Posterior cingulate gyrus (tissue), 11 donors: Measurements from ENCODE around the gene MAGI3.
"Not testable (repeated sequence)": the region's sequence is repeated elsewhere in the genome, so short reads cannot be mapped to it uniquely, and the experiment has no call there.

ENCODE experiments used
- DNase-seq, 10 donors: peaks; one replicate each; pipeline versions ENCODE4 v3.0.0 to v3.0.0-alpha.2; 2020 to 2021; ENCODE audit warnings: mixed read lengths in 3 of 10
- intact Hi-C: fragments of 100-400 bp; cut with DNase I; formaldehyde crosslinking; loops from one replicate; pipeline ENCODE4 v1.15.1; 2023

Gene MAGI3

DNA sequence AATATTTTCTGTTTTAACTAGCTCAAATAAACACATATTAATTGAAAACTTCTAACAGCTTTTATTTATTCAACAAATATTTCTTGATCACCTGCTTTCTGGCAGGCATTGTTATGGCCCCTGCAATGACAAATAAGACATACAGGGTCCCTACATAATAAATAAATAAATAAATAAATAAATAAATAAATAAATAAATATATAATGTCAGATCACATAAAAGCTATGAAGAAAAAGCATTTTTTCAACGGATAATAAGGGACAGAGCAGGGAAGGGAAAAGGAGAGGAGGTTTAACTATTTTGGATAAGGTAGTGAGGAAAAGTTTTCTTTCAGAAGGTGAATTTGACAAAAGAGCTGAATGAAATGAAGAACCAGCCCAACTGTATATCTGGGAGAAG, 115.0 kb downstream of the MAGI3 start:
- no peak for DNase-seq

DNA sequence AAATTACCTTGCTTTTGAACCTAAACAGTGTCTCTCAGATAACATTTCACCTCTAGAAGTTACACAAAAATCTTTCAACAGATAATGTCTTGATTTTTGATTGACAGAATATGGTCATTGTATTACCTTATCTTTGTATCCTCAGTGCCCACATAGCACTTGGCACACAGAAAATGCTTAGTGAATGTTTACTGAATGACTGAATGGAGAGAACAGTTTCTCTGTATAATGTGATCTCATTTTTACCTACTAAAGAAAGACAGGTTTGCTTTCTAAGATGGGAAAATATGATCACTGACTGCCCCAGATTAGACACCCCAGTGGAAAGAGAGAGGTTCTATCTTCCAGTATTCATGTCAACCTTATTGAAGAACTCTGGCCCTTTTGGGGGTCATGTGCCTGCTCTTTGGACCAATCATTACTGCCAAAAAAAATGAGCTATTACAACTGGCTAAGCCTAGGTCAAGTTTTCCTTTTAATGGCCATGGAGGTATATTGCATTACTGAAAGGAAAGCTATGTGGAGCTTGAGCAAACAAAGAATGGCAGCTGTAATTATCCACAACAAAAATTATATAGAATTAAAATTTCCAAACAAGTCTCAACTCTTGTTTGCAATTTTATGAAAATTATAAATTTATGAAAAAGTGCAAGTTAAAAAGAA, 117.4 kb downstream of the MAGI3 start:
- intact Hi-C loops: no loop called here

More for the DNA sequence above, 115.0 kb downstream of the MAGI3 start:
- intact Hi-C loops: no loop called here

DNA sequence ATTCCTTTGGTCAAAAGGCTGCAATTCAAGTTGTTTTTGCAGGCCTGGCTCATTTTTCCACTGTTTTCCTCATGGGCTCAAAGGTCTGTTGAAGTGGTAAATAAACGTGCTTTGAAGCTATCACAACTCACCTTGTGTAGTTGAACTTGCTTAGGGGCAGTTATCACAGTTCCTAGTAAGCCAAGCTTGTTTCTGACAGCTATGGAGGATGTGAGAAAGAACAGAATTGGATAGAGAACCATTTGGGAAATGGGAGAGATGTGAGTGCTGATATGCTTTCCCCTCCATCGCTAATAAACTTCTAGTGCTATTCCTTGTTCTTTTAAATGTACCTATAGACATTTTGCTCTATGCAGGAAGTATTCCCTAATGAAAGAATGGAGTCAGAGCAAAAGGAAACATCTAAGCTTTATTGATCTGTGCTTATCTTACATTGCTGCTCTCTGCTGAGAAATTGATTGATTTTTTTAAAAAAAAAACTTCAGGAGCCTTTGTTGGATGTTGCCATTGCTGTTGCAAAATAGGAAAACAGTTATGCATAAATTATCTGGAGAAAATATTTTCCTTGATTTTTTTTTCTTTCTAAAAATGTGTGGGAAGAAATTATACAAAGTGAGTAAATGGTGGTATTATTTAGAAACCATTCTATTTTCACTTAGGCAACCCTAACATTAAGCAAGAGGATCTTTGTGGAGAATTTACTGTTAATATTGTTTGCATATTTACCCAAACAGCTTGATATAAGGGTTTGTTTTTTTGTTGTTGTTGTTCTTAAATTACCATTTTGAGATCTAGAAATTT, 118.2 kb downstream of the MAGI3 start:
- DNase-seq: no peak

More for the DNA sequence above, 117.4 kb downstream of the MAGI3 start:
- DNase-seq: no peak

DNA sequence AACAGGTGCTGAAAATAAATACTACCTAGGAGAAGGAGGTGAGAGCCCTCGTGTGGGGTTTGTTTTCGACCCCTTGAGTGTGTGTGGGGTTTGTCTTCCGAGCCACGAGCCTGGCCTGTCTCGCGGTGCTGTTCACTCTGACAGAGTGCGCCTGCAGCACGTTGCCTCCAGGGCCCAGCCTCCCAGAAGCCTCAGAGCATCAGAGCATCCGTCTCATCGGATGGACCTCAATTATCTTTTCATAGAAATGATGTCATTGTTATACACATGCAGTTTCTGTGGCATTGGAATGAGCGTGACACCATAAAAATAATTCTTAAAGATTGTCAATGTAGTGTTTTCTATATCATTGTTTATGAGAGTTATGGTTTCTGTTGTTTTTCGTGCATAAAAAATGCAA, 119.5 kb downstream of the MAGI3 start:
- DNase-seq: not testable (repeated sequence)

More for the DNA sequence above, 118.2 kb downstream of the MAGI3 start:
- intact Hi-C loops: no loop called here

DNA sequence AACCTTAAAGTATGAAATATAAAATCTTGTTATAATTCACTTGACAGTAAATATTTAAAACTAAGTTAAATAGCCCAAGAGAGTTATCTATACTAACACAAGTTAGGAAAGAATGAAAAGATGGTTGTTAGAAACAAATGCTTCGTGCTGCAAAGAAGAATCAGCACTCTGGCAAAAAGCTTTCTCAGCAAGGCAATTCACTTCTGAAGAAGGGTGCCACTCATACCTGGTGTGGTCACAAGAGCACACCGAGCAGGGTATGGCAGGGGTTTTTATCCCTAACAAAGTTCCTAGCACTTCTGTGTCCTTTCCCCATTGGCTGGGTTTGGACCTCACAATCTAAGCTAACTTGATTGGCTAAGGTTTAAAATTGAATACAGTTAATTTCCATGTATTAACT, 121.0 kb downstream of the MAGI3 start:
- intact Hi-C loops: no loop called here
- DNase-seq: no peak

More for the DNA sequence above, 119.5 kb downstream of the MAGI3 start:
- intact Hi-C loops: not testable (repeated sequence)

DNA sequence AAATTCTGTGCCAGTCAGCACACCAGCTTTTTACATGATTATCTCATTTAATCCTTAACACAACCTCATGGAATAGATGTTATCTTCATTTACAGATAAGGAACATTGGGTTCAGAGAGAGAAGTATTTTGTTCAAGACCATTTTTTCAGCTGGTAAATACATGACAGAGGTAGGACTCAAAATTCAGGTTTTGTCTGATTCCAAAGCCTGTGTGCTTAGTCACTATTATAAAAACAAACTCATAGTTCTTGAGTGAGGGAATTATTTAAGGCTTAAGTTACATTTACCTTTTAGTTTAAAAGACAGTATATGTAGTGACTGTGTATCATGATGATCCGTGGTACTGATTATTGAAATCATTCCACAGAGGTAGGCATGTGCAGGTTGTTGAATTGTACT, 125.2 kb downstream of the MAGI3 start:
- intact Hi-C loops: no loop called here

DNA sequence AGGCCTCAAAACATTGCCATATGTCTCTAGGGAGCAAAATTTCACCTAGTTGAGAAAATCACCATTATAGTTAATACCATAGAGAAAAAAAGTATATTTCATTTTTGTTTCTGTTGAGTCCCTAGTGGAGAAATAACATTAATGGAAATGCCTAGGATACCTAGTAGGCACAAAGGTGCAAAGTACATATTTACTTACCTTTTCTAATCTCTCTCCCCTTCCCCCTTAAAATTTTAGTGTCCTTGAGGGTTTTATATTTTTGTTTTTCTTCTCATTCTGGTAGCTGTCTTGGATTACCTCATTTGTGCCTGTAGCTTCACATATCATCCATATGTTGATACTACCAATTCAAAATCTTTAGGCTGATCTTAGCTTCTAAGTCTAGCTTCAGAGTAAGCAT, 127.0 kb downstream of the MAGI3 start:
- intact Hi-C loops: no loop called here
- no peak for DNase-seq

More for the DNA sequence above, 125.2 kb downstream of the MAGI3 start:
- no peak for DNase-seq

DNA sequence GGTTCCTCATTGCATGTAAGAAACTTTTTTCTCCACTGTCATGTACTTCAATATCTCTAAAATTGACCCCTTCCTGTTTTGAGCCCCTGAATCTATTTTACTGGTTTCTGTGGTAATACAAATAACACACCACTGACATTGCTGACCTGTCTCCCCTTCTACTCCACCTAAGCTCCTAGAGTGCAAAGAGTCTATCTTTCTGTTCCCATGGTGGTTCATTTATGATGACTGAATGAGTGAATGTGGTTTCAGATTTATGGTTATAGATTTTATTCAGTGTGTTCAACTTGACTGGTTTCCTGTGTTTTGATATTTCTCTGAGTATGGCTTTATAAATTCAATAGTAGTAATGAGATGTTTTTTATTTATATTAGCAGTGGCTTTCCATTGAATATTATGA, 127.7 kb downstream of the MAGI3 start:
- no peak for DNase-seq
- intact Hi-C loops: no loop called here

DNA sequence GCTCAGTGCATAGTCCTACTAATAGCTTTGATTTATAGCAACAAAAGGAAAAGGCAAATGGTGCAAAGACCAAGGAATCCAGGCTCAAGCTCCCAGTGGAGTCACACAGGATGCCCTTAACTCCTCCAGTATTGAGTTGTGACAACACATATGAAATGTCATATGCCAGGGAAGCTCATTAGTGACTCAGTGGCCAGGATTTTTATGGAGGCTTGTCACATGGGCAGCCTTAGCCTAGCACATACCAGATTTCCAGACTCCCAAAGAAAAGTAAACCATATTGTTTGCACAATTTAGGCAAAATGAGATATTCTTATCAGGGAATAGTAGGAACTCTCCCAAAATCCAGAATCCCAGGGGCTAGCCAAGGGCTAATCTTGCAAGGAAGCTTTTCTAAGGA, 129.2 kb downstream of the MAGI3 start:
- intact Hi-C loops: no loop called here
- DNase-seq: no peak

DNA sequence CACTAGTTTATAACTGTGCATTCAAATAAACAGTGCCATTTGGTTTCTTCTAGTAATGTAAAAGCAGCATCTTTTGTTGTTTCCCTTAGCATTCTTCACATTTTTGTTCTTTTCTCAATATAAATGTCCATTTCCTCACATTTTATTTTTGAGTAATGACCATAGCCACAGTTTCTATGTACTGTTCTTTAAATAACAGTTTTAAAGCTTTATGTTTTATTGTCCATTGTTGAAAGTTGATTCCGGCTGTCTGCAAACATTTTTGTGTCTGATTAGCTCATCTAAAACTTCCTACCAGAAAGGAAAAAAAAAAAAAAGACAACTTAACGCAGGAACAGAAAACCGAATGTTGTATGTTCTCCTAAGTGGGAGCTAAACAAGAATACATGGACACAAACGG, 139.7 kb downstream of the MAGI3 start:
- DNase-seq: no peak

DNA sequence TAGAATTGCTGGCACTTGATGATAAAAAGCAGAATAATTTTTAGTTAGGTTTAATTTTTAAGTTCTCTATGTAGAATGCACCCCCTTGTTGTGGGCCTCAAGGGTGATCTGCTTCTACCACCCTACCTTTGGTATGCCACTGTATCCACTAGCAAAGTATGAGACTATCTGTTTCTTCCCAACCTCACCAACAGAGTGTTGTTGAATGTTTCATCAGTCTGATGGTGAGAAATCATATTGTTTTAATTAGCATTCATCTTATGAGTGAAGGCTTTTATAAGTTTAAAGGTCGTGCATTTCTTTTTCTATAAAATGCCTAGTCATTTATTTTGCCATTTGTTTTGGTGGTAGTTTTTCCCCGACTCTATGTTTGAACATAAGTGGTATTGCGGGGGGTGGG, 141.0 kb downstream of the MAGI3 start:
- intact Hi-C loops: no loop called here
- no peak for DNase-seq

More for the DNA sequence above, 139.7 kb downstream of the MAGI3 start:
- intact Hi-C loops: no loop called here

DNA sequence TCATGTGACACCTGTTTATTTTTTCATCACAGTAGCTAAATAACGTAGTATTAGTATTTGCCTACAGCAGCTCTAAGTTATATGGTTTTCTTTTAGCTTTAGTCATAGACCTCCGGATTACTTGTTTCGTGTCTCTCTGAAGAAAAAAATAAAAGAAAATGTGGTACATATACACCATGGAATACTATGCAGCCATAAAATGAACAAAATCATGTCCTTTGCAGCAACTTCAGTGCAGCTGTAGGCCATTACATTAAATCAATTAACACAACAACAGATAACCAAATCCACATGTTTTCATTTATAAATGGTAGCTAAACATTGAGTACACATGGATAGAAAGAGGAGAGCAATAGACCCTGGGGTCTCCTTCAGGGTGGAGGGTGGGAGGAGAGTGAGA, 142.7 kb downstream of the MAGI3 start:
- intact Hi-C loops: no loop called here
- no peak for DNase-seq

DNA sequence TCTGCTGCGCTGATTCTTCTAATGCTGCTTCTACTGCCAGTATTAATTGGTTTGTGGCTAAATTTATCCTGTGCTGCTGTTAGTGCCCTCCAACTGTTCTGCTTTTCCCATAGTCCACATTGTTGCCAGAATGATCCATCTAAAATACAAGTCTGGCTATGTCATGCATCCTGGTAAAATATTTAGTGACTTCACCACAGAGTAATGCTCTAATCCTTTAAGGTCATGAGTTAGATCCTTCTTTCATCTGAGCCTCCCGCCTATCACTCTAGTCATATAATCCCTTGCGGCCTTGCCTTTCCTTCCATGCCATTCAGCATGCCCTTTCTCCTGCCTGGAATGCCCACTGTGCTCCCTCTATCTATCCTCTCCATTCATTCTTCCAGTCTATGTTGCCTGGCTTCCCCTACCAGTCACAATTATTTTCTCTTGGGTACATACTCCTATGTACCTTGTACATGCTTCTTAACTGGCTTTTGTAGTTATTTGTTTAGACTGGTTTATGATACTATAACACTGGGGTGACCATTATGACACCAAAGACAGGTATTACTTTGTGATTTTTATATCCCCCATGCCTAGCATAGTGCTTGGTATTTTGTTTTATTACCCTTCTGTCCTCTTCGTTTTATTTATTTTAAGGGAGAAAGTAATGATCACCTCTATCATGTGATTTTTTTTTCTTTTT, 144.0 kb downstream of the MAGI3 start:
- intact Hi-C loops: no loop called here

DNA sequence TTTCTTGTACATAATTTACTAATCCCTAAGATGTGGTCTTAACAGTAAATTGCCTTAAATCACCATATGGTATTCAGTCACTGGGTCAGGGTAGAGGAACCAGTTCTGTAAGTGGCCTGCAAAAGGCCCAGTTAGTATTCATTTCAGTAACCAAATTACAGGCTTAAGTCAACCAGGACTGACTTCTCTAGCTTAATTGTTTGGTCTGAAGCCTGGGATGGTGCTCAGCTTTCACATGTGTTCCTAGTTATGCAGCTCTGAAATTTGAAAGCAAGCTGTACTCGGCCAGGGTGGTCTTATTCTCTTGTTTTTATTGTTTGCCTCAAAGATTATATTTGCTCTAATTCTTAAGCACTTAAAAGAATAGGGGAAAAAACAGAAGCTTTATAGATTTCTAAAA, 144.6 kb downstream of the MAGI3 start:
- intact Hi-C loops: no loop called here

More for the DNA sequence above, 144.0 kb downstream of the MAGI3 start:
- no peak for DNase-seq

DNA sequence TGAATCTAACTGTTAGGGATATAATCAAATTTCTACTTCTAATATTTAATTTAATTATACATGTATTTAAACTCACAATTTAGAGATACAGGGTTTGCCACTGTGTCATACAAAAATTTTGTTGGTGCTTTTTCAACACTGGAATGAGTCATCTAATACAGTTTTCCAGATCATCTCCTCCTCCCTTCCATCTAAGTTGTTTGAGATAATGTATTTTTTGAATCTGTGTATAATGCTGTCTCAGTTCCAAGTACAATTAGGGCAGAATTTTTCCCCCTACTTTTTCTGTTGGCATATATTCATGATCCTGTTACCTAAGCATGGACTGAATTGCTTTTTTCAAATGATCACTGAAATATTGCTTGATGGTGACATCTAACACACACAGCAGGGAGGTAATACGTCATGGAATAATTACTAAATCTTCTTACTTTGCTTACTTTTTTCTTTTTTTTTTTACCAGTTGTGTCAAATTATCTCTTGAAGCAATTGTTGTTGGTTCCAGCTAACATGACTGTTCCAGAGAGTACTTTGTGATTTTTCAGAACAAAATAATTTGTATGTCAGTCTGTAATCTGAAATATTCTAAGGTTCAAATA, 146.0 kb downstream of the MAGI3 start:
- DNase-seq: no peak
- intact Hi-C loops: no loop called here

More for the DNA sequence above, 144.6 kb downstream of the MAGI3 start:
- DNase-seq: no peak

DNA sequence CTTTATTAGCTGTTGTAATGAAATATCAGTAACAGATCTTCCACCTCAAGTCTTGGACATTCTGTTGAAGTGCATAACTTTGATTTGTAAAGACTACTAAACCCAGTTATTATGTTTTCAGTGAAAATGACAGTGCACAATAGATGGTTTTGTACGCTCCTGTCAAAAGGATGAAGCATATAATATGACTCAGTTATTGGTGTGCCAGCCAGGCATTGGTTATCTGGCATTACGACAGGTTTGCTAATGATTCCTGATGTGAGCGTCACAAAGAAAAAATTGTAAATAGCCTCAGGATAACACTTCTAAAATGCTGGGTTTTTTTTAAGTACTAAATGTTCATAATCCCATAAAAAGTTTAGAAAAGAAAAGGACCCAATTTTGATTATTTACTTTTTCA, 147.9 kb downstream of the MAGI3 start:
- DNase-seq: no peak
- intact Hi-C loops: no loop called here

DNA sequence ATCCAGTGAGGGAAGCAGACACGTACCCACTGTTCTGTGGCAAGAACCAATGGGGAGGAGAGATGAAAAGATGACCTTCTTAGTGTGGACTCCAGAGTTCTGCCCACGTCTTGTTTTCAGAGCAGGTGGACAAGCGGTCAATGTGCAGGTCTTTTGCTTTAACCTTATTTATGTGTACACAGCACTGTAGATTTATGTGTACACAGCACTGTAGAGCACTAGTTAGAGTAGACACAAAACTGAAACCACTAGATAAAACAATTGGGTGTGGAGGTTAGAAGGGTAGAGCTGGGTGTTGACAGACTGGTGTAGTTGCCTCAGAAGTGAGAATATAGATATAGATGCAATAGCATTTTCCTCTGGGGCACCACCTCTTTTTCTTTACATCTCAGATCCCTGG, 150.0 kb downstream of the MAGI3 start:
- no peak for DNase-seq
- intact Hi-C loops: no loop called here

DNA sequence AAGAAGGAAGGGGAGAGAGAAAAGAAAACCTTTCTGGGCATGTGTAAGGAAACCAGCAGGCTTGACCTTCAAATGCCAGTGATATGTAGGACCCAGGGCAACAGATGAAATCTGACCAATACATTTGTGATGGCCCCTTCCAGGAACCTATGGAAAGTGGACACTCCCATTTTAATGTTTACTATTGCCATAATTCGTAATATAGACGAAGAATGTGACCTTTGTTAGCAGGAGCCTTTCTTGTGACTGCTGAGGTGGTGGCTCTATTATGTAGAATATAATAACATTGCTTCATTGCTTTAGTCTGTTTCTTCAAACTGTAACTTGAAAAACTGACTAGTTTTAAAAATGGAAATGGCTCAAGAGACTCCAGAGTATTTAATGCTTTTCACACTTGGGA, 150.8 kb downstream of the MAGI3 start:
- DNase-seq: no peak
- intact Hi-C loops: no loop called here

DNA sequence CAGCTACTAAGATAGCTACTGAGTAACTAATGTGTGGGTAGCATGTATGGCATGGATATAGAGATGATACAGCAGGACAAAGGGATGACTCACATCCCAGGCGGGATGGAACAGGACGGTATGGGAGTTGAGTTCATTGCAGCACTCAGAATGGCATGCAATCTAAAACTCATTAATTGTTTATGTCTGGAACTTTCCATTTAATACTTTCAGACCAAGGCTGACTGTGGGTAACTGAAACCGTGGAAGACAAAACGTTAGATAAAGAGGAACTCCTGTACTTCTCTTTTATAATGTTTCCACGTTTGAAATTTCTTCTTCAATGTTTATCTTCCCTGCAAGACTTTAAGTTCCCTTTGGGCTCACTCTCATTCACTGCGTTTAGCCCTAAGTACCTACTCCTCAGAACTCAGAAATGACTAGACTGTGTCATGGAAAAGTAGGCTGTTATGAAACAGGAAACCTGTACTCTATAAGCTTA, 151.9 kb downstream of the MAGI3 start:
- peak in 1 of 10 donors; percentile 11 for DNase-seq
- intact Hi-C loops: no loop called here

DNA sequence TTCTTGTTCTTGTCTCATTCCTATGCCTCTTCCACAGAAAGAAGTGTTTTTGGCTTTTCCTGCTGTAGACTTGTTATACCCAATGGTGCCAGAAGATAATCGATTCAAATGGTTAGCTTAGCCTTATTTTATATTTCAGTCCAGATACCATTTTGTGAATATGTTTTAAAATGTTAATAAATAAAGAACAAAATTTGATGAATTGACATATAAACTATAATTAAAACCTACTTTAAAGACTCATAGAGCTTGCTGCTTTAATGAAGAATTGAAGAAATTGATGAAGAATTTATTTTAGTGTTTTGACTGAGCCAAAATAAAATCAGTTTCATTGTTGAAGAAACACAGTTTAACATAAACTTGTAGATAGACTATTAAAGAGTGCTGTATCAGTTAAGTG, 152.8 kb downstream of the MAGI3 start:
- DNase-seq: no peak
- intact Hi-C loops: no loop called here

DNA sequence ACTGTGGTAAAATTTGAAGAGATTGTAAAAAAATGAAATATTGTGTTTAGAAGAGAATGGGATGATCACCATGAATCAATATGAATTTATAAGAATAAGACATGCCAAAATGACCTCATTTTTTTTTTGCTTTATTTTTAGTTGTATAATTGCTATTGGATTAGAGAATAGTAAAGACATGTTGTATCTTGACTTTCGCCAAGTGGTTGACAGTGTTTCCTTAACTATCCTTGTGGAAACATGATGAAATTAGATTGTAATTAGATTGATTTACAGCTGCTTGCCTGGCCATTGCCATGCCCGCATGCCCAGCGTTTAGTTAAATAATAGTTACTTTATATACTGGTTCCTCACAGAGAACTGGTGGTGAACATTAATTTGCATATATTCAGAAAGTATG, 154.9 kb downstream of the MAGI3 start:
- DNase-seq: no peak
- intact Hi-C loops: no loop called here
